ENCODE data around the gene CNTN4.
A peak's percentile ranks its signal among the peaks of the same experiment; 100 is the strongest.

CNTN4 gene

GRCh38 chr3:2802429-2802828, 703.8 kb downstream of the CNTN4 start:
- DNase-seq, result peak; percentile 4
- H3K36me3 ChIP-seq (ENCODE audit: control insufficient read depth in 1 of 2, insufficient read depth in 2 of 2, low read depth in 1 of 2, low read length in 2 of 2), result no peaks in the 10 kb centered on the region
- H3K9ac ChIP-seq (ENCODE audit: low read length), result no peak overlapping the region
- H2AK5ac ChIP-seq (ENCODE audit: low read length, severe bottlenecking), result no peak overlapping the region
- no peak overlapping the region for H2AFZ ChIP-seq (ENCODE audit: low read depth, low read length)
- no peak overlapping the region for H4K8ac ChIP-seq (ENCODE audit: low read length)
- H2BK5ac ChIP-seq (ENCODE audit: low read depth, low read length, poor library complexity, severe bottlenecking), result no peak overlapping the region
- 70% methylated on average over 5 of the region's 7 CpGs for WGBS
- H4K91ac ChIP-seq (ENCODE audit: low read length), result no peak overlapping the region
- H3K23ac ChIP-seq (ENCODE audit: low read length in 2 of 2), result no peak overlapping the region
- no peak overlapping the region for H3K27ac ChIP-seq (ENCODE audit: low read length, poor library complexity, severe bottlenecking)
- H2BK12ac ChIP-seq (ENCODE audit: low read length in 2 of 2), result no peak overlapping the region
- no peak overlapping the region for H3K18ac ChIP-seq (ENCODE audit: low read depth in 1 of 2, low read length in 2 of 2)
- H2BK15ac ChIP-seq (ENCODE audit: low read depth, poor library complexity, severe bottlenecking), result no peak overlapping the region
- no peaks in the 10 kb centered on the region for H3K27me3 ChIP-seq (ENCODE audit: control insufficient read depth in 1 of 2, insufficient read depth in 1 of 2, low read length in 2 of 2)
- H3K79me1 ChIP-seq (replicated peaks; ENCODE audit: low read length, poor library complexity, severe bottlenecking), result no peaks in the 10 kb centered on the region
- no peak overlapping the region for H3K14ac ChIP-seq (ENCODE audit: low read length in 2 of 2)
- no peak overlapping the region for H2BK120ac ChIP-seq (ENCODE audit: low read depth, low read length)
- H3K4me2 ChIP-seq (ENCODE audit: low read length, poor library complexity, severe bottlenecking), result no peak overlapping the region
- no peaks in the 10 kb centered on the region for H3K4me1 ChIP-seq (ENCODE audit: control insufficient read depth, insufficient read depth, low read depth, low read length)
- H3K9me3 ChIP-seq (ENCODE audit: control insufficient read depth, low read length), result no peaks in the 10 kb centered on the region
- no peak overlapping the region for H3K4me3 ChIP-seq (ENCODE audit: insufficient read depth in 1 of 2, low read depth in 1 of 2, low read length in 2 of 2)
- H3K4ac ChIP-seq (ENCODE audit: low read depth in 1 of 2, low read length in 2 of 2), result no peak overlapping the region

- no peaks in the 10 kb centered on the region for H3K79me1 ChIP-seq (replicated peaks; ENCODE audit: low read length, poor library complexity, severe bottlenecking)
- DNase-seq, result no peak
- no peak overlapping the region for H2AFZ ChIP-seq (ENCODE audit: low read depth, low read length)
- no peaks in the 10 kb centered on the region for H3K36me3 ChIP-seq (ENCODE audit: control insufficient read depth in 1 of 2, insufficient read depth in 2 of 2, low read depth in 1 of 2, low read length in 2 of 2)
- no peak overlapping the region for H4K91ac ChIP-seq (ENCODE audit: low read length)
- H3K27ac ChIP-seq (ENCODE audit: low read length, poor library complexity, severe bottlenecking), result no peak overlapping the region
- no peak overlapping the region for H3K4ac ChIP-seq (ENCODE audit: low read depth in 1 of 2, low read length in 2 of 2)
- H3K4me3 ChIP-seq (ENCODE audit: insufficient read depth in 1 of 2, low read depth in 1 of 2, low read length in 2 of 2), result no peak overlapping the region
- no peak overlapping the region for H3K23ac ChIP-seq (ENCODE audit: low read length in 2 of 2)
- no peaks in the 10 kb centered on the region for H3K27me3 ChIP-seq (ENCODE audit: control insufficient read depth in 1 of 2, insufficient read depth in 1 of 2, low read length in 2 of 2)
- no peaks in the 10 kb centered on the region for H3K9me3 ChIP-seq (ENCODE audit: control insufficient read depth, low read length)
- H2AK5ac ChIP-seq (ENCODE audit: low read length, severe bottlenecking), result no peak overlapping the region
- H2BK5ac ChIP-seq (ENCODE audit: low read depth, low read length, poor library complexity, severe bottlenecking), result no peak overlapping the region
- H3K9ac ChIP-seq (ENCODE audit: low read length), result no peak overlapping the region
- H3K18ac ChIP-seq (ENCODE audit: low read depth in 1 of 2, low read length in 2 of 2), result no peak overlapping the region
- no peak overlapping the region for H2BK15ac ChIP-seq (ENCODE audit: low read depth, poor library complexity, severe bottlenecking)
- H2BK12ac ChIP-seq (ENCODE audit: low read length in 2 of 2), result no peak overlapping the region
- no peaks in the 10 kb centered on the region for H3K4me1 ChIP-seq (ENCODE audit: control insufficient read depth, insufficient read depth, low read depth, low read length)
- H3K4me2 ChIP-seq (ENCODE audit: low read length, poor library complexity, severe bottlenecking), result no peak overlapping the region
- H3K14ac ChIP-seq (ENCODE audit: low read length in 2 of 2), result no peak overlapping the region
- no peak overlapping the region for H2BK120ac ChIP-seq (ENCODE audit: low read depth, low read length)
- no CpG with 5 or more reads among the region's 1 CpG for WGBS
- H4K8ac ChIP-seq (ENCODE audit: low read length), result no peak overlapping the region
Measured at GRCh38 chr3:2807514-2807913, 708.8 kb downstream of the CNTN4 start.

- H2BK5ac ChIP-seq (ENCODE audit: low read depth, low read length, poor library complexity, severe bottlenecking), result no peak overlapping the region
- no peaks in the 10 kb centered on the region for H3K4me1 ChIP-seq (ENCODE audit: control insufficient read depth, insufficient read depth, low read depth, low read length)
- no peak overlapping the region for H2AFZ ChIP-seq (ENCODE audit: low read depth, low read length)
- H3K27ac ChIP-seq (ENCODE audit: low read length, poor library complexity, severe bottlenecking), result no peak overlapping the region
- H2BK12ac ChIP-seq (ENCODE audit: low read length in 2 of 2), result no peak overlapping the region
- H3K79me1 ChIP-seq (replicated peaks; ENCODE audit: low read length, poor library complexity, severe bottlenecking), result no peaks in the 10 kb centered on the region
- H3K14ac ChIP-seq (ENCODE audit: low read length in 2 of 2), result no peak overlapping the region
- H2BK15ac ChIP-seq (ENCODE audit: low read depth, poor library complexity, severe bottlenecking), result no peak overlapping the region
- peak; percentile 41 for DNase-seq
- H3K9ac ChIP-seq (ENCODE audit: low read length), result no peak overlapping the region
- WGBS, result 100% methylated on average over 1 of the region's 1 CpG
- H2BK120ac ChIP-seq (ENCODE audit: low read depth, low read length), result no peak overlapping the region
- no peak overlapping the region for H3K4ac ChIP-seq (ENCODE audit: low read depth in 1 of 2, low read length in 2 of 2)
- no peak overlapping the region for H2AK5ac ChIP-seq (ENCODE audit: low read length, severe bottlenecking)
- no peak overlapping the region for H3K4me2 ChIP-seq (ENCODE audit: low read length, poor library complexity, severe bottlenecking)
- no peak overlapping the region for H3K18ac ChIP-seq (ENCODE audit: low read depth in 1 of 2, low read length in 2 of 2)
- H3K4me3 ChIP-seq (ENCODE audit: insufficient read depth in 1 of 2, low read depth in 1 of 2, low read length in 2 of 2), result no peak overlapping the region
- no peak overlapping the region for H3K23ac ChIP-seq (ENCODE audit: low read length in 2 of 2)
- no peaks in the 10 kb centered on the region for H3K27me3 ChIP-seq (ENCODE audit: control insufficient read depth in 1 of 2, insufficient read depth in 1 of 2, low read length in 2 of 2)
- H3K36me3 ChIP-seq (ENCODE audit: control insufficient read depth in 1 of 2, insufficient read depth in 2 of 2, low read depth in 1 of 2, low read length in 2 of 2), result no peaks in the 10 kb centered on the region
- H3K9me3 ChIP-seq (ENCODE audit: control insufficient read depth, low read length), result no peaks in the 10 kb centered on the region
- no peak overlapping the region for H4K8ac ChIP-seq (ENCODE audit: low read length)
- no peak overlapping the region for H4K91ac ChIP-seq (ENCODE audit: low read length)
Measured at GRCh38 chr3:2810723-2811122, 712.1 kb downstream of the CNTN4 start.

- Histone ChIP-seq H3K4me3 (ENCODE audit: insufficient read depth in 1 of 2, low read depth in 1 of 2, low read length in 2 of 2) (no peak overlapping the region), H4K8ac (ENCODE audit: low read length) (no peak overlapping the region)
- 95% methylated on average over 4 of the region's 4 CpGs for WGBS
Measured at GRCh38 chr3:2819571-2819970, 720.9 kb downstream of the CNTN4 start.

More at GRCh38 chr3:2819571-2819970, 720.9 kb downstream of the CNTN4 start:
- no peaks in the 10 kb centered on the region for H3K27me3 ChIP-seq (ENCODE audit: control insufficient read depth in 1 of 2, insufficient read depth in 1 of 2, low read length in 2 of 2)
- H3K23ac ChIP-seq (ENCODE audit: low read length in 2 of 2), result no peak overlapping the region
- no peaks in the 10 kb centered on the region for H3K4me1 ChIP-seq (ENCODE audit: control insufficient read depth, insufficient read depth, low read depth, low read length)
- H3K4ac ChIP-seq (ENCODE audit: low read depth in 1 of 2, low read length in 2 of 2), result no peak overlapping the region
- no peaks in the 10 kb centered on the region for H3K79me1 ChIP-seq (replicated peaks; ENCODE audit: low read length, poor library complexity, severe bottlenecking)
- no peaks in the 10 kb centered on the region for H3K9me3 ChIP-seq (ENCODE audit: control insufficient read depth, low read length)
- no peak overlapping the region for H2AK5ac ChIP-seq (ENCODE audit: low read length, severe bottlenecking)
- H2BK5ac ChIP-seq (ENCODE audit: low read depth, low read length, poor library complexity, severe bottlenecking), result no peak overlapping the region
- no peak overlapping the region for H2BK15ac ChIP-seq (ENCODE audit: low read depth, poor library complexity, severe bottlenecking)
- H3K36me3 ChIP-seq (ENCODE audit: control insufficient read depth in 1 of 2, insufficient read depth in 2 of 2, low read depth in 1 of 2, low read length in 2 of 2), result no peaks in the 10 kb centered on the region
- H3K14ac ChIP-seq (ENCODE audit: low read length in 2 of 2), result no peak overlapping the region
- no peak overlapping the region for H2AFZ ChIP-seq (ENCODE audit: low read depth, low read length)
- no peak overlapping the region for H3K27ac ChIP-seq (ENCODE audit: low read length, poor library complexity, severe bottlenecking)
- H2BK120ac ChIP-seq (ENCODE audit: low read depth, low read length), result no peak overlapping the region
- H2BK12ac ChIP-seq (ENCODE audit: low read length in 2 of 2), result no peak overlapping the region
- H3K9ac ChIP-seq (ENCODE audit: low read length), result no peak overlapping the region
- no peak for DNase-seq
- no peak overlapping the region for H3K18ac ChIP-seq (ENCODE audit: low read depth in 1 of 2, low read length in 2 of 2)
- no peak overlapping the region for H4K91ac ChIP-seq (ENCODE audit: low read length)
- no peak overlapping the region for H3K4me2 ChIP-seq (ENCODE audit: low read length, poor library complexity, severe bottlenecking)
